T1000 (cell line): Measurements from ENCODE around the gene C8A.

ENCODE experiments used
- DNase-seq: peaks from one replicate; lab custom pipeline; 2025; ENCODE audit warnings: mixed read lengths; lab: John Stamatoyannopoulos, UW

Gene C8A

DNA sequence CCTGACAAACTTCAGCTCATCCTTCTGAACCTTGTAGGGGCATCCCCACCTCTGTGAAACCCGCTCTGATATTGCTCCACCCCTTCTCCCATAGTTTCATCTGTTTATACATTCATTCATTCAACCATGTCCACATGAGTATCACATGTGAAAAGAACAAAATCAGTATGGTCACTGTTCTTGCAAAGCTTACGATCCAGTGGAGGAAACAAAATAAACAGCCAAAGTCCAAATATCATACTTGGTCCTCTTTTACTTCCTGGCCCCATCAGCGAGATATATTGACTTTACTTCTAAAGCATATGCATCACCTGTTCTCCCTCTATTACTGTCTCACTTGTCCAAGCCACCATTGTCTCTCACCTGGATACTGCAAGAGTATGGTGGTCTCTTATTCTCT, 35.6 kb downstream of the C8A start:
- DNase-seq = no peak

- DNase-seq = no peak
These were observed 39.4 kb downstream of the C8A start for GRCh38 chr1:56894014-56894413.

DNA sequence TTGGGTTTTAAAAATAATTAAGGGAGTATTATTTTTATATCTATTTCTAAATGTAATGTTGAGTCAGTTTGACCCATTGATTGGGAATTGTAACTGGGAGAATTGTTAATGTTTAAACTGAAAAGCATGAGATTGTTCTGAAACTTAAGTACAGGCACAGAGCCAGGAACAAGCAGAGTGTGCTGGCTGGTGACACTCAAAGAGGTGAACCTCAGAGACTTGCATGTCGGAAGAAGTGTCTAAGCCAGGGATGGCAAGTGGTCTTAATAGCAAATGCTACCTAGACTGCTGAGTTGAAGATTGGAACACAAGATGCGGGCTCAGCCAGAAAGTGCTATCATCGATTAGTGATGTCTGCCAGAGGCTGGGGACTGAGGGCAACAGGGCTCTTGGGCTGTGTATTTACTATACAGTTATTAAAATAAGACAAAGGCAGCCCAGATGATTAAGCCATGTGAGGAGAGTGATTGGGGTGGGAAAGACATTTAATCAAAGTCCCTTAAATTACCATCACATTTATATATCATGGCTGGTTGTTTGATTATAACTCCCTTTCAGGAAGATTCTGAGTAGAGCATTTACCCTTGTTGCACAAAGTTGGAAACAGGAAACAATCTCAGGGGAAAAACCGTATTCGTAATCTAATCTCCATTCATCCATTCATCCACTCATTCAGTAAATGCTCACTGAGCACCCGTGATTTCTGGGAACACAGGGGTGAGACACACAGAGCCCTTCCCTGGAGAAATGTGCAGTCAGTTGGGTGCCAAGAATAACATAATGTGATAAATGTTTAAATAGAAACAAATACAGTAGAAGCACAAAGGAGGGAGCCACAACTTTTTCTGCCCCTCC, 42.8 kb downstream of the C8A start:
- no peak for DNase-seq

GRCh38 chr1:56898005-56898373, 43.4 kb downstream of the C8A start:
- no peak for DNase-seq

GRCh38 chr1:56898879-56899278, 44.3 kb downstream of the C8A start:
- no peak for DNase-seq

GRCh38 chr1:56901716-56902115, 47.1 kb downstream of the C8A start:
- DNase-seq = peak; percentile 20

DNA sequence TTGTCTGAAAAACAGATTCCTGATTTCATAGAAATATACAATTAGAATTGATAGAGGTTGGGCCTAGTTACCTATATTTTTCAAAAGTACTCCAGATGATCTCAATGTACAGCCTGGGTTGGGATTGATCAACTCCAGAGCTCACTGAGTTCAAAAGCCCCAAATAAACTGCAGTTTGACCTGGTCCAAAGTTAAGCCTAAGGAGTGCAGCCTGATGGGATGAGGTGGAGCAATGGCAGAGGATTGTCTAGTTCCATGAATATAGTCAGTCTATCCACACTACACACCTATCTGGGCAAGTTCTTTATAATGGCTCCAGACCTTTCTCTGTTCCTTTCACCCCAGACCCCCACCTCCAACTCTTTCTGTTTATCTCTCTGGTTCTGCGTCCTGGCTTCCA, 49.2 kb downstream of the C8A start:
- no peak for DNase-seq

GRCh38 chr1:56904663-56905397, 50.2 kb downstream of the C8A start:
- no peak for DNase-seq

DNA sequence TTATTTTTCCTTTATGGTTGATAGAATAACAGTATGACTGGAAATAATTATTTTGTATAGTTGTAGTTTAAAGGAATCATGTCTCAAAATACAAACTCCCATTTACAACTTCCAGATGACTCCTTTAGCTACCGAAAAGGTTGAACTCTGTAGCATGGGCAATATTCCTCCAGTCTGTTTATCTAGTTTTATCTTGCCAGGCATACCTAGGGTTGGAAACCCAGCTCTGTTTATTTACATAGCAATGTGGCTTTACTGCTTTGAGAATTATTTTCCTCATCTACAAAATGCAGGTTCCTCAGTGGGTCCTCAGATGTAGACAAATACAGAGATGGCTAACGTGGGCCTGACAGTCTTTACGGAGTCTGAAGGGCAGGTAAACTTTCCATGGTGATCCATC, 51.1 kb downstream of the C8A start:
- DNase-seq = no peak

- no peak for DNase-seq
These were observed 54.1 kb downstream of the C8A start for GRCh38 chr1:56908619-56909221.

- DNase-seq = no peak
These were observed 55.9 kb downstream of the C8A start for GRCh38 chr1:56910441-56910985.

DNA sequence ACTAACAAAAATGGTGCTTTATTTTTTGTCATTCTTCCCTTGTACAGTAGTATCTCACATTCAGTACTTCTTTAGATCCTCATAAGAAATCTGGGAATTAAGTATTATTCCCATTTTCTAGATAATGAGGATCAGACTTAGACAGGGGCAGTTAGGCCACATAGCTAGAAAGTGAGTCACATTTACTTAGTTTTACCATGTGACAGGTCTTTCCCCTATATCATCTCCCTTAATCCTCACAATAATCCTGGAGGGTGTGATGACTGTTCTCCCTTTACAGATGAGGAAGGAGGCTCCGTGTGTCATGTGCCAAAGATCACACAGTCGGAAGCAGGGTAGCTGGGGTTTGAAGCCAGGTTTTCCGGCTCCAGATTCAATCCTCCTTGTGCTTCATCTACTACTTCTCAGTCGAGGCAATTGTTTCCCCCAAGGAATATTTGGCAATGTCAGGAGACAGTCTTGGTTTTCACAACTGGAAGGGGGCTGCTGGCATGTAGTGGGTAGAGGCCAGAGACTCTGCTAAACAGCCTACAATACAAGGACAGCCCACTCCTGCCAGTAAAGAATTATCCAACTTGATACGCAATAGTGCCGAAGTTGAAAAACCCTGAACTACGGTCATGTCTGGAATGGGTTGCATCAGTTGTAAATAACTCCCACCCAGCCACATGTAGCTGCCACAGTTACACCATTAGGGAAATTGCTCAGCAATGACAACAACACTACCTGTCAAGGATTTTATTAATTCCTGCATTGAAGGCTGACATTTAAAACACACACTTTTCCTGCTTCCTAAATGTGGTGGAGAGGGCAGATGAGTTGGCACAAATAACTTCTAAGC, 56.7 kb downstream of the C8A start:
- DNase-seq = no peak

- no peak for DNase-seq
These were observed 57.7 kb downstream of the C8A start for GRCh38 chr1:56912325-56912724.

GRCh38 chr1:56915960-56916359, 61.4 kb downstream of the C8A start:
- DNase-seq = no peak

DNA sequence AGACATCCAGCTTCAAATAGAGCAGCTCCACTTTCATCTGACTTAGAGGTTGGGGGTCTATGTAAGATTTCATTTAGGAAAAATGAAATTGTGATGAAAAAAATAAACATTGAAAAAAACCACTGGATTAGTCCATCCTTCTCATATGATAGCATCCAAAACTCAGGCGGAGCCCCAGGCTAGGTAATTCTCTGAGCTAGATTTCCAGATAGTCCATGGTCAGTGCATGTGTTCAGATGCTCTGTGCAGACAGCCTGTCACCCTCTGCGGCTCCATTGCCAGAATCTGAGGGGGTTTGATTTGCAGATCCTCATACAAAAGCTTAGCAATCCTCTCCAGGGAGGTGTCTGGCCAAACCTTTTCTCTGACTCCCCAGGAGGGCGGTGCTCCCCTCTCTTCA, 62.0 kb downstream of the C8A start:
- no peak for DNase-seq

DNA sequence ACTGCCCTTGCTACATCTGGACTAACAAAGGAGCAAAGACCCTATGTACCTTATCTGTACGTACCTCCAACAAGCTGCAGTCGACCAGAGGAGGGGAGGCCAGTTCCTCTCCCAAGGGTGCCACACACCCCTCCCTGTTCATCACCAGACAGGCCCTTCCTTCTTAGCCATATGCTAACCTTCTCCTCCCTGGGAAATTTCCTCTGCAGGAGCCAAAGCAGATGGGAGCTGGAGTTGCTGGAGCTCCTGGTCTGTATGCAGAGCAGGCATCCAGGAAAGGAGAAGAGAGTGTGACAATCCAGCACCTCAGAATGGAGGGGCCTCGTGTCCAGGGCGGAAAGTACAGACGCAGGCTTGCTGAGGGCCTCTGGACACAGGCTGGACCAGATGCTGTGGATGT, 62.8 kb downstream of the C8A start:
- DNase-seq = no peak

DNA sequence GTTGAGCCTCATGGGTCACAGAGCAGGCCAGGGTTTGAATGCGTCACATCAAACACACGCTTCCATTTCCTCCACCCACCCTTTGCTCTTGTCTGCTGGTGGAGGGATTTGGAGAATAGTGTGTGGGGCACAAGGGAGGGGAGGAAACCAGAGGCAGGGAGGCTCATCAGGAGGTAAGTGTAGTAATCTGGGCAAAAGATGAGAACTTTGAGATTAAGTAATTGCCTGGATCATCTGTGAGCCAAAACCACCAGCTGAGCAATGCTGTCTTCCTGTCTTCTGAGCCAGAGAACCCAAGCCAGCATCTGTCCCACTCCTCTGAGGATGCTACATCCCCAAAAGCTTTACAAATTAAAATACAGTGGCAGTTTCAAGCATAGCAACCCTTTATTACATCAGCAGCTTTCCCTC, 66.0 kb downstream of the C8A start:
- no peak for DNase-seq

GRCh38 chr1:56921479-56921878, 66.9 kb downstream of the C8A start:
- DNase-seq = no peak

GRCh38 chr1:56922070-56922469, 67.5 kb downstream of the C8A start:
- DNase-seq = no peak

GRCh38 chr1:56922507-56922906, 67.9 kb downstream of the C8A start:
- DNase-seq = no peak

- no peak for DNase-seq
These were observed 68.6 kb downstream of the C8A start for GRCh38 chr1:56923201-56923600.

- DNase-seq = no peak
These were observed 69.5 kb downstream of the C8A start for GRCh38 chr1:56924116-56924515.
